Chondrocyte (in vitro differentiated cells): ENCODE data around the gene CLEC14A. TPM values are rescaled to one million over a fixed set of nuclear protein-coding genes. Genes with fewer than 3 reads are reported as not detected.

Experiments
- DNase-seq: peaks from one replicate; pipeline ENCODE4 v3.0.0; 2021; ENCODE audit warnings: mixed read lengths, low spot score
- H3K27ac Mint-ChIP-seq: one replicate; pipeline ENCODE4 v1.8.0; 2021; ENCODE audit warnings: mild to moderate bottlenecking, moderate library complexity, mixed read lengths; ENCODE audit not compliant: unreplicated experiment
- H3K27me3 Mint-ChIP-seq: 2 replicates; pipeline ENCODE4 v1.8.0; 2021; ENCODE audit warnings: low read depth, mixed read lengths
- H3K36me3 Mint-ChIP-seq: 2 replicates; pipeline ENCODE4 v1.8.0; 2021; ENCODE audit warnings: low read depth, mixed read lengths
- H3K4me1 Mint-ChIP-seq: 2 replicates; pipeline ENCODE4 v1.8.0; 2021; ENCODE audit warnings: low read depth, mild to moderate bottlenecking, mixed read lengths
- H3K4me3 Mint-ChIP-seq: one replicate; pipeline ENCODE4 v1.8.0; 2021; ENCODE audit warnings: mild to moderate bottlenecking, moderate library complexity, mixed read lengths; ENCODE audit not compliant: unreplicated experiment
- H3K9me3 Mint-ChIP-seq: 2 replicates; pipeline ENCODE4 v1.8.0; 2021; ENCODE audit warnings: low read depth, mixed read lengths
- CTCF ChIP-seq: fragments of 200-600 bp; sonication (generic); IDR thresholded peaks from 2 replicates; pipeline ENCODE4 v1.5.0; 2021; ENCODE audit warnings: antibody characterized with exemption, mild to moderate bottlenecking, moderate library complexity
- total RNA-seq: library from RNA; stranded (reverse); gene quantifications from 3 replicates; pipeline ENCODE4 v1.2.1, GENCODE V29; 2021

Gene CLEC14A
- total RNA-seq, 1 donor from 2014 or later: not detected

GRCh38 chr14:38233218-38233617 is 22.7 kb downstream of the CLEC14A start:
- no peak for TF ChIP-seq CTCF
- Mint-ChIP-seq H3K36me3 (no peaks in the 10 kb centered on the region), H3K27ac (no peak overlapping the region), H3K27me3 (peaks cover 12% of the 10 kb centered on the region), H3K4me3 (no peak overlapping the region), H3K4me1 (no peaks in the 10 kb centered on the region), H3K9me3 (no peaks in the 10 kb centered on the region)
- no peak for DNase-seq

- H3K27me3 Mint-ChIP-seq: peaks cover 6% of the 10 kb centered on the region
- no peaks in the 10 kb centered on the region for H3K4me1 Mint-ChIP-seq
Observed at GRCh38 chr14:38226366-38226765, 29.5 kb downstream of the CLEC14A start.

GRCh38 chr14:38225946-38226345 is 29.9 kb downstream of the CLEC14A start:
- Mint-ChIP-seq H3K9me3 (no peaks in the 10 kb centered on the region), H3K36me3 (no peaks in the 10 kb centered on the region), H3K27ac (no peak overlapping the region), H3K27me3 (peaks cover 2% of the 10 kb centered on the region), H3K4me3 (no peak overlapping the region), H3K4me1 (no peaks in the 10 kb centered on the region)
- TF ChIP-seq CTCF: no peak
- DNase-seq: no peak

More at GRCh38 chr14:38226366-38226765, 29.5 kb downstream of the CLEC14A start:
- no peak for DNase-seq
- Mint-ChIP-seq H3K9me3 (no peaks in the 10 kb centered on the region), H3K4me3 (no peak overlapping the region), H3K27ac (no peak overlapping the region), H3K36me3 (no peaks in the 10 kb centered on the region)
- no peak for TF ChIP-seq CTCF

- no peak overlapping the region for H3K4me3 Mint-ChIP-seq
Observed at GRCh38 chr14:38224338-38224737, 31.6 kb downstream of the CLEC14A start.

GRCh38 chr14:38221077-38221476 is 34.8 kb downstream of the CLEC14A start:
- Mint-ChIP-seq H3K27me3 (peaks cover 2% of the 10 kb centered on the region), H3K27ac (no peak overlapping the region), H3K9me3 (no peaks in the 10 kb centered on the region), H3K4me3 (no peak overlapping the region), H3K36me3 (no peaks in the 10 kb centered on the region), H3K4me1 (no peaks in the 10 kb centered on the region)
- no peak for TF ChIP-seq CTCF
- DNase-seq: no peak

More at GRCh38 chr14:38224338-38224737, 31.6 kb downstream of the CLEC14A start:
- no peak for TF ChIP-seq CTCF
- Mint-ChIP-seq H3K4me1 (no peaks in the 10 kb centered on the region), H3K27me3 (peaks cover 1% of the 10 kb centered on the region), H3K9me3 (no peaks in the 10 kb centered on the region), H3K36me3 (no peaks in the 10 kb centered on the region), H3K27ac (no peak overlapping the region)
- no peak for DNase-seq
